Stimulated activated naive B cell treated with anti-CD40 and anti-IgM and Interleukin-4, amounts not matched to agents 10 μg/mL and 1 μg/mL and 100 μg/mL, for 72 hours (primary cell): ENCODE data around the gene CNOT3.

Experiments used
- ATAC-seq, 2 donors: fragments of 150-1000 bp; cut with Tn5 transposase; replicated peaks; 2 replicates each; pipeline ENCODE4 v1.10.0; 2021; ENCODE audit warnings: moderate library complexity in 1 of 2
- DNase-seq: peaks from one replicate; pipeline ENCODE4 v3.0.0; 2021
- H3K27ac Mint-ChIP-seq: one replicate; pipeline ENCODE4 v1.8.0; 2022; ENCODE audit warnings: mild to moderate bottlenecking, mixed read lengths
- H3K27me3 Mint-ChIP-seq, 2 donors: one replicate each; pipeline ENCODE4 v1.8.0; 2022; ENCODE audit warnings: mixed read lengths in 2 of 2
- H3K36me3 Mint-ChIP-seq, 2 donors: one replicate each; pipeline ENCODE4 v1.8.0; 2022; ENCODE audit warnings: mixed read lengths in 2 of 2, mild to moderate bottlenecking in 1 of 2
- H3K4me1 Mint-ChIP-seq, 2 donors: one replicate each; pipeline ENCODE4 v1.8.0; 2022; ENCODE audit warnings: mixed read lengths in 2 of 2, mild to moderate bottlenecking in 1 of 2
- H3K4me3 Mint-ChIP-seq, 2 donors: one replicate each; pipeline ENCODE4 v1.8.0; 2022; ENCODE audit warnings: mild to moderate bottlenecking in 2 of 2, mixed read lengths in 2 of 2, moderate library complexity in 1 of 2
- H3K9me3 Mint-ChIP-seq, 2 donors: one replicate each; pipeline ENCODE4 v1.8.0; 2022; ENCODE audit warnings: mixed read lengths in 2 of 2, mild to moderate bottlenecking in 1 of 2

Gene CNOT3

DNA sequence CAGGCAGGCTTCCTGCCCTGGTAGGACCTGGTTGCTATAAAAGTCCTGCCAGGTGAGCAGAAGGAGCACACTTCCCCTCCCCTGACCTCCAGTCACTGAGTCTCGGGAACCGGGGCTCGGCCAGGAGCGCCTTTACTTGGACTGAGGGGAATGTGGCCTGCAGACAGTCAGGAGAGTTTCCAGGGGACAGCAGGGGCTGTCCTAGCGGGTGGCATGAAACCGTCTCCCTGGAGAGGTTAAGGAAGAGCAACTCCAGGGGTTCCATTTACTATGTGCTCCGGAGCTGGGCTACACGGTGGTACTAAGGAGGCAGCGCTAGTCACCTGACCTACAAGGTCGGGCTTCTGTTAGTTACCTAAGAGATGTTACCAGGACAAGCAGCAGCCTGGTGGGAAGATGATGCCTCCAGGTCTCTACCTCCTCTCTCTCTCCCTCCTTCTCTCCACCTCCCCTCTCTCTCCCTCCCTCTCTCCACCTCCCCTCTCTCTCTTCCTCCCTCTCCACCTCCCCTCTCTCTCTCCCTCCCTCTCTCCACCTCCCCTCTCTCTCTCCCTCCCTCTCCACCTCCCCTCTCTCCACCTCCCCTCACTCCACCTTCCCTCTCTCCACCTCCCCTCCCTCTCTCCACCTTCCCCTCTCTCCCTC, 4.1 kb upstream of the CNOT3 start:
- ATAC-seq (no peak), DNase-seq (no peak)
- peaks cover 10 to 13% of the 10 kb centered on the region in 2 donors for H3K4me1 Mint-ChIP-seq
- H3K27ac Mint-ChIP-seq, result no peak overlapping the region
- H3K27me3 Mint-ChIP-seq, result no peaks in the 10 kb centered on the region
- H3K36me3 Mint-ChIP-seq, result peaks cover 14 to 33% of the 10 kb centered on the region in 2 donors
- H3K4me3 Mint-ChIP-seq, result no peak overlapping the region
- H3K9me3 Mint-ChIP-seq, result no peaks in the 10 kb centered on the region

DNA sequence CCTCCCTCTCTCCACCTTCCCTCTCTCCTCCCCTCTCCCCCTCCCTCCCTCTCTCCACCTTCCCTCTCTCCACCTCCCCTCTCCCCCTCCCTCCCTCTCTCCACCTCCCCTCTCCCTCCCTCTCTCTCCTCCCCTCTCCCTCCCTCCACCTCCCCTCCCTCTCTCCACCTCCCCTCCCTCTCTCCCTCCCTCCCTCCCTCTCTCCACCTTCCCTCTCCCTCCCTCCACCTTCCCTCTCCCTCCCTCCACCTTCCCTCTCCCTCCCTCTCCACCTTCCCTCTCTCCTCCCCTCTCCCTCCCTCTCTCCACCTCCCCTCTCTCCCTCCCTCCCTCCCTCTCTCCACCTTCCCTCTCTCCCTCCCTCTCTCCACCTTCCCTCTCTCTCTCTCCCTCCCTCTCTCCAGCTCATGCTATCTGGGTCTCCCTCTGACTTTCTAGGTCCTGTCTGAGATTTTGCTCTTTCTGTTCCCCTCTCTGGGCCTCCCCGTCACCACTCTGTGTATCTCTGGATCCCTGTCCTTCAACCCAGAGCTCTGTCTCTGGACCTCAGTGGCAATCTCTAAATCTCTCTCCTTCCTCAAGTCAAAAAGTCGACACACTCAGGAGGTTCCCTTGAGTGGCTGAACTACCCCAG, 3.5 kb upstream of the CNOT3 start:
- H3K36me3 Mint-ChIP-seq, result peaks cover 13 to 33% of the 10 kb centered on the region in 2 donors
- peaks cover 16 to 19% of the 10 kb centered on the region in 2 donors for H3K4me1 Mint-ChIP-seq
- no peak overlapping the region for H3K27ac Mint-ChIP-seq
- ATAC-seq (no peak), DNase-seq (no peak)
- no peaks in the 10 kb centered on the region for H3K9me3 Mint-ChIP-seq
- no peaks in the 10 kb centered on the region for H3K27me3 Mint-ChIP-seq
- no peak overlapping the region for H3K4me3 Mint-ChIP-seq

DNA sequence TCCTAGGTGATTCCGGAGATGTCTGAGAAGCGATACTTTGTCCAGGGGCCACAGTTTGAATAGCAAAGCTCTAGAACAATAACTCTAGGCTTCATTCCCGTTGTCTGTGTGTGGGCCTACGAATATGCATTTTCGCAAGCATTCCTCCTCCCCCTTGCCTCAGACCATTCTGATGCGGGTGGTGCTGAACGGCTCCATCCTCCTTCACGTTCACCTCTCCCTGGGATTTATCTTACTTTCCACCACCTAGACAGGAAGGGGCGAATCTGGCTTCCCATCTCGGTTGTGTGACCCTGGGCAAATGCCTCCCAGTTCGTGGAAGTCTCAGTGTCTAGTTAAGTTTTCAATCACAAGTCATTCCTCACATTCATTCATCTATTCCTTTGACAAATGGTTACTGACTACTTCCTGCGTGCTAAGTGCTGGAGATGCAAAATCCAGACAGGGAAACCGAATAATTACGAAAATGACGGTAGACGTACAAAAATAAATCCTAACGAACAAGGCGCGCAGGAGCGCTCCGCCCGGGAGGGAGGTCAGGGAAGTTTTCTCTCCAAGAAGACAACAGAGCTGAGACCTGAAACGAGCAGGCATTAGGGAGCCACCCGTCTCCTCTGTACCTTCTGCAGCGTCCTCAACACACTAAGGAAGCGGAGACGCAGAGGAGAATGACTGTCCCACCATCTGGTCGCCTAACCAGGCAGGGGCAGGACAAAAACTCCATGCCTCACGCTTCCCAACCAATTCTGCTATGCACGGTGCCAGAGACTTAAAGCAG, 1.3 kb upstream of the CNOT3 start:
- H3K4me1 Mint-ChIP-seq, result peaks cover 27 to 41% of the 10 kb centered on the region in 2 donors
- no peak for DNase-seq
- peaks cover 22 to 32% of the 10 kb centered on the region in 2 donors for H3K36me3 Mint-ChIP-seq
- peak overlapping the region; percentile 81 to 85 for H3K4me3 Mint-ChIP-seq
- H3K27me3 Mint-ChIP-seq, result no peaks in the 10 kb centered on the region
- no peaks in the 10 kb centered on the region for H3K9me3 Mint-ChIP-seq
- ATAC-seq, result no peak
- H3K27ac Mint-ChIP-seq, result peak overlapping the region; percentile 92

DNA sequence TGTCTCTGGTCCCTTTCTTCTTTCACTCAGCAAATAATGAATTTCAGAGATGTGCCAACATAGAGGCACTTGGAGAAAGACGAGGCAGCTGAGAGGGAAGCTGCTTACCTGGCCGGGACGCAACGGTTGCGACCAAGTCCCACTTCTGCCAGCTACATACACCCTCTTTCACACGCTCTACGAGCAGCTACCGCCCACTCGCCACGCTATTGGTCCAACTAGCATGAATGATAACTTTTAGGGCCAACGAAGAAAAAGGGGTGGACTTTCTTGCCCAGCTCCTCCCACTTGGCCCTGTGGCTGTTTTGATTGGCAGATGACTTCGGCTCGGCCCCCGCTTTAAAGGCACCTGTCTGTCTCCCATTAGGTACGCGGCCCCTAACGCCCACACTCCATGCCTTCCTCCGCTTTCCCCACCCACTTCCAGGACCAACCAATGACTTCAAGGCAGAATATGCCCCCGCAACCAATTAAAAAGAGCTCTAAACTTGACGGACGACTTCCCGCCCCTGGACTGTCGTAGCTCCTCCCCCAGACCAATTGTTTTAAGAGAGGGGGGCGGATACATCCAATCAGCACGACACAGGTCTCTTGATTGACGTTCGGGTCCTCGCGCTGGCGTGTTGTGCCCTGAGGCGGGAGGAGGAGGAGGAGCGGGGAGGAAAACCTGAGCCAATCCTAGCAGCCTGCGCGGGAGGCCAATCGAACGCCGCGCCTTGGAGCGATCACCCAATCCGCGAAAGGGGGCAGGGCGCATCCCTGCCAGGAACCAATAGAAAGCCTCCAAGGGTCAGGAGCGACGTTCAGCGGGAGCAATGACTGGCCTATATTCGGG, 481 bp upstream of the CNOT3 start:
- peaks cover 22 to 29% of the 10 kb centered on the region in 2 donors for H3K36me3 Mint-ChIP-seq
- ATAC-seq (peak; percentile 85), DNase-seq (peak; percentile 100)
- H3K4me1 Mint-ChIP-seq, result peaks cover 31 to 48% of the 10 kb centered on the region in 2 donors
- H3K4me3 Mint-ChIP-seq, result peak overlapping the region; percentile 81 to 85
- H3K27ac Mint-ChIP-seq, result peak overlapping the region; percentile 92
- no peaks in the 10 kb centered on the region for H3K9me3 Mint-ChIP-seq
- no peaks in the 10 kb centered on the region for H3K27me3 Mint-ChIP-seq

DNA sequence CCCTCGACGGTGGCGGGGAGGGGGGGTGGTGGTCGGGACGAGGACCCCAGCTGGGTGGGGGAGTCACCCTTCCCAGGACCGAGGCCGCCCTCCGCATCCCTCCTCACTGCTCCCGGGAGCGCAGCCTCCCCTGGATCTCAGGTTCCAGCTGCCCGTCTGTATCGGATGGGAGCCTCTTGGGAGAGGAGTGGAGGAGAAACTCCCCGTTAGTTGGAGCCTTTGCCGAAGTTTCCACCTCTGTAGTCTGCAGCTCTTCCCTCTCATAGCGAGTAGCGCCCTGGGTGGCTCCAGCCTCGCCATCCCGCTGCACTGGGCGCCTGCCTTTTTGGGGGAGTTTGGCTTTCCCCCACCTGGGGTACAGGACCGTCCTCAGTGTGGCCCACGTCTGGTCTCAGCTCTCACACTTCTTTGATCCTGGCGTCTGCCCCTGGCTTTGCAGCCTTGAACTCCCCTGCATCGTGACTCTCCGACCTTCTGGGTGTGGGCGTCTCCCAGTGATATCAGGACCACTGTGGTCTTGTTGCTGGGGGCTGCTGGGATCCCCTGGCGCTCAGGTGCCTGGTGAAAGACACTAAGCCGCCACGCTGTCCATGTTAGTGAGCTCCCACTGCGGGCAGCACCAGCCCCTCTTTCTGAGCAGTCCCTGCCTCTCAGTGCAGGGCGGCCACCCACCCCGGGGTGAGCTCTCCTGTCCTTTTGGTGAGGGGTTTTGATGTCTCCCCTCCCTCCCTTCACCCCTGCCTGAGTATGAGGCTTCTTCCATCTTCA, 1.1 kb downstream of the CNOT3 start:
- ATAC-seq (no peak), DNase-seq (no peak)
- Mint-ChIP-seq H3K27ac (peak overlapping the region; percentile 95), H3K4me3 (peak overlapping the region; percentile 81 to 89), H3K27me3 (no peaks in the 10 kb centered on the region), H3K9me3 (no peaks in the 10 kb centered on the region), H3K36me3 (peaks cover 37 to 45% of the 10 kb centered on the region in 2 donors), H3K4me1 (peaks cover 36 to 58% of the 10 kb centered on the region in 2 donors)

DNA sequence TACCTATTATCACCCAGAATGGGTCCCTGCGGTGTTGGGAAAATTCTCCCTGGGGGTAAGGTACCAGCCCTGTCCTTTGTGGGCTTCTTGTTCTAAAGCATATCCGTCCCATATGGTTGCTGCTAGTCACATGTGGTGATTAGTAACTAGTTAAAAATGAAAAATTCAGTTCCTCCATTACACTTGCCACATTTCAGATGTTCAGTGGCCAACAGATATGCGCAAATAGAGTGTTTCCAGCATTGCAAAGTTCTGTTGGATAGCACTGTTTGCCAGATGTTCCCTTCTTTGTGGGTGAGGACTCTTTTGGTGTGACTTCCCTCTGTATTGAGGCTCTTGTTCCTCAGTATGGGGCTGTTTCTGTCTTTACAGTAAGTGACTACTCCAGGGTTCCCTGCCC, 3.8 kb downstream of the CNOT3 start:
- H3K27me3 Mint-ChIP-seq, result no peaks in the 10 kb centered on the region

DNA sequence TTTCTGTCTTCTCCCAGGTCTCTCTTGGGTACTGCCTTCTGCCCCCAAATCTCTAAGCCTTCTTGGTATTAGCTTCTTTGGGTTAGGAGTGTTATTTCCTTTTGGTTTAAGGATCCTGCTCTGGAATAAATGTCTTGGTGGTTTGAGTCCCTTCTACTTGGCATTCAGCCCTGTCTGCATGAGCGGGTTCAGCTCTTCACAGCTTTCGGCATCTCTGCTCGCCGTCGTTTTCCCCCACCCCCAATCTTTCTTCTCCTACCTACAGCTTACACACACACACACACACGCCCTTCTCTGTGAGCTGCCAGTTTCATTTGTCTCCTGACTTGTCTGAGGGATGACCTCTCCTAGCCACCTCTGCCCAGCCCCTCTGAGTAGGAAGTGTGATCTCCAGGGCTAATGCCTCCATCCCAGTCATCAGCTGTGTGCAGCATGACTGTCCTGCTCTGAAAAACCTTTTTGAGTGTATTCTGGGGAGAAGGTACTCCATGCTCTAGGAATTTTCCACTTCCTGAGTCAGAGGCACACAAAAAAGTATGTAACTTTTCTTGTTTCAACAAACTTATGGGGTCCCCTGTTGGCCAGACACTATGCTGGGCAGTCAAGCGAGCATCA, 4.7 kb downstream of the CNOT3 start:
- no peaks in the 10 kb centered on the region for H3K9me3 Mint-ChIP-seq
- no peak for DNase-seq
- peaks cover 60 to 62% of the 10 kb centered on the region in 2 donors for H3K36me3 Mint-ChIP-seq
- peak overlapping the region; percentile 54 for H3K27ac Mint-ChIP-seq
- no peak for ATAC-seq
- no peak overlapping the region for H3K4me3 Mint-ChIP-seq
- H3K27me3 Mint-ChIP-seq, result no peaks in the 10 kb centered on the region
- H3K4me1 Mint-ChIP-seq, result peaks cover 26 to 56% of the 10 kb centered on the region in 2 donors

More for the DNA sequence above, 3.8 kb downstream of the CNOT3 start:
- DNase-seq (no peak), ATAC-seq (no peak)
- H3K4me3 Mint-ChIP-seq, result no peak overlapping the region
- H3K27ac Mint-ChIP-seq, result no peak overlapping the region
- peaks cover 30 to 58% of the 10 kb centered on the region in 2 donors for H3K4me1 Mint-ChIP-seq
- peaks cover 51 to 56% of the 10 kb centered on the region in 2 donors for H3K36me3 Mint-ChIP-seq
- H3K9me3 Mint-ChIP-seq, result no peaks in the 10 kb centered on the region

DNA sequence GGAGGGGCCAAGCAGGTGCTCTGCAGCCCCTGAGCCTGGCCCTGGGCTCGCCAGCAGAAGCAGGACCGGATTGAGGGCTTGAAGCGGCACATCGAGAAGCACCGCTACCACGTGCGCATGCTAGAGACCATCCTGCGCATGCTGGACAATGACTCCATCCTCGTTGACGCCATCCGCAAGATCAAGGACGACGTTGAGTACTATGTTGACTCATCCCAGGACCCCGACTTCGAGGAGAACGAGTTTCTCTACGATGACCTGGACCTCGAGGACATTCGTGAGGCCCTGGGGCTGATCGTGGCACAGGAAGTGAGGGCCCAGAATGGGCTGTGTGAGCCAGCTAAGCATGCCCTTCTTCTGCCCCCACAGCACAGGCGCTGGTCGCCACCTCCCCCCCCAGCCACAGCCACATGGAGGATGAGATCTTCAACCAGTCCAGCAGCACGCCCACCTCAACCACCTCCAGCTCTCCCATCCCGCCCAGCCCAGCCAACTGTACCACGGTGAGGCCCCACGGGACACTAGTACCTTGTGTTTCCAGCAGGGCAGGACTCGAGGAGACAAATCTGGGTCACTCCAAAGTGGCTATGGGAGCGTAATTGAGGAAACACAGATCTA, 8.1 kb downstream of the CNOT3 start:
- H3K9me3 Mint-ChIP-seq, result no peaks in the 10 kb centered on the region
- no peak overlapping the region for H3K4me3 Mint-ChIP-seq
- no peaks in the 10 kb centered on the region for H3K27me3 Mint-ChIP-seq
- peaks cover 12 to 41% of the 10 kb centered on the region in 2 donors for H3K4me1 Mint-ChIP-seq
- H3K27ac Mint-ChIP-seq, result no peak overlapping the region
- peaks cover 62 to 68% of the 10 kb centered on the region in 2 donors for H3K36me3 Mint-ChIP-seq
- DNase-seq (no peak), ATAC-seq (no peak)

DNA sequence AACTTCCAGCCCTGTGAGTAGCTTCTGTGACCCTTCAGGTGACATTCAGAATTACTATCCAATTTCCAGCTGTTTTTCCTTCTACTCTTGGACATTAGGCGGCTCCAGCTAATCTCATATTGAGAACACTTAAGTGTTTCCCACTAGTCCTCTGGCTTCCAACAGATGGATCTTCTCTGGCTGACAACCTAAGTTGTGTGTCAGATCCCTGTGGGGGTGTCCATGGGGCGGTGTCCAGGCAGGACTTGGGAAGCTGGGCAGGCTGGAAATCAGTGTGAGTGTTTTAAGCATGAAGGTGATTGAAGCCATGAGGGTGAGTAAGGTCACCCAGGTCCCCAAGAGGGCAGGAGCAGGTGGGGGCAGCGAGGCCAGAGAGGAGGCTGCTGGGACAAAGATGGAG, 10.1 kb downstream of the CNOT3 start:
- Mint-ChIP-seq H3K4me3 (no peak overlapping the region), H3K9me3 (no peaks in the 10 kb centered on the region), H3K4me1 (peaks cover 0 to 23% of the 10 kb centered on the region in 2 donors), H3K27ac (no peak overlapping the region), H3K27me3 (no peaks in the 10 kb centered on the region), H3K36me3 (peaks cover 60 to 66% of the 10 kb centered on the region in 2 donors)
- DNase-seq (no peak), ATAC-seq (no peak)

DNA sequence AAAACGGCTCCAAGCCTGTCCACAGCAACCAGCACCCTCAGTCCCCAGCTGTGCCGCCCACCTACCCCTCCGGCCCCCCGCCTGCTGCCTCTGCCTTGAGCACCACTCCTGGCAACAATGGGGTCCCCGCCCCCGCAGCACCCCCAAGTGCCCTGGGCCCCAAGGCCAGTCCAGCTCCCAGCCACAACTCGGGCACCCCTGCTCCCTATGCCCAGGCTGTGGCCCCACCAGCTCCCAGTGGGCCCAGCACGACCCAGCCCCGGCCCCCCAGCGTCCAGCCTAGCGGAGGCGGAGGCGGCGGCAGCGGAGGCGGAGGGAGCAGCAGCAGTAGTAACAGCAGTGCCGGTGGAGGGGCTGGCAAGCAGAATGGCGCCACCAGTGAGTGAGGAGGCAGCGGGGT, 10.6 kb downstream of the CNOT3 start:
- DNase-seq (no peak), ATAC-seq (no peak)
- Mint-ChIP-seq H3K27ac (no peak overlapping the region), H3K4me3 (no peak overlapping the region), H3K9me3 (no peaks in the 10 kb centered on the region), H3K36me3 (peaks cover 59 to 62% of the 10 kb centered on the region in 2 donors), H3K4me1 (peaks cover 2 to 25% of the 10 kb centered on the region in 2 donors), H3K27me3 (no peaks in the 10 kb centered on the region)

DNA sequence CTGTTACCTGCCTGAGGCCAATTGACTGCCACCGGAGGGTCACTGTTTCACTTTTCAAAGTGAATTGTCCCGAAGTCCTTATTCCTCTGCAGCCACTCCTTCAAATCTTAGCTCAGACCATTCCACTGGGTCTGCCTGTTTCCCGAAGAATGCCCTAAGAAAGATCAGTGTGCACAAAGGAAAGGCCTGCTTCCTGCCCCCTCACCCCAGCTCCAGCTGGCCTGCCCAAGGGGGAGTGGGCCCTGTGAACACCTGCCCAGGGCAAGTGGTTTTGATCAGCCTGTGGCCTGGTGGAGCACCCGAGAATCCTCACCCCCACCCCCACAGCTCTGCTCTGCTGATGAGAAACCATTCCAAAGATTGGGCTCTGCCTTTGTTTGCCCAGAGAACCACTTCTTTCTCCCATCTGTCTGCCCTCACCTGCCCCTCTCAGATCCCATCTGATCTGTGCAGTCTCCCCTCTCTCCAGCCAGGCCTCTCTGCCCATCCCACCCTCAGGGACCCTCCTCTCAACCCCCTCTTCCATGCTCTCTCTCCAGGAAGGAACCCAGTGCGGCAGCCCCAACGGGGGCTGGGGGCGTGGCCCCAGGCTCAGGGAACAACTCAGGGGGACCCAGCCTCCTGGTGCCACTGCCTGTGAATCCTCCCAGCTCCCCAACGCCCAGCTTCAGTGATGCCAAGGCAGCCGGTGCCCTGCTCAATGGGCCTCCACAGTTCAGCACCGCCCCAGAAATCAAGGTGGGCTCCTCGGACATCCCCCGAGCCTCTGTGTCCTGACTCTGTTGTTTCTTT, 11.7 kb downstream of the CNOT3 start:
- ATAC-seq (no peak), DNase-seq (no peak)
- Mint-ChIP-seq H3K36me3 (peaks cover 57 to 61% of the 10 kb centered on the region in 2 donors), H3K27me3 (no peaks in the 10 kb centered on the region), H3K27ac (no peak overlapping the region), H3K4me3 (no peak overlapping the region), H3K4me1 (peaks cover 8 to 24% of the 10 kb centered on the region in 2 donors), H3K9me3 (no peaks in the 10 kb centered on the region)

DNA sequence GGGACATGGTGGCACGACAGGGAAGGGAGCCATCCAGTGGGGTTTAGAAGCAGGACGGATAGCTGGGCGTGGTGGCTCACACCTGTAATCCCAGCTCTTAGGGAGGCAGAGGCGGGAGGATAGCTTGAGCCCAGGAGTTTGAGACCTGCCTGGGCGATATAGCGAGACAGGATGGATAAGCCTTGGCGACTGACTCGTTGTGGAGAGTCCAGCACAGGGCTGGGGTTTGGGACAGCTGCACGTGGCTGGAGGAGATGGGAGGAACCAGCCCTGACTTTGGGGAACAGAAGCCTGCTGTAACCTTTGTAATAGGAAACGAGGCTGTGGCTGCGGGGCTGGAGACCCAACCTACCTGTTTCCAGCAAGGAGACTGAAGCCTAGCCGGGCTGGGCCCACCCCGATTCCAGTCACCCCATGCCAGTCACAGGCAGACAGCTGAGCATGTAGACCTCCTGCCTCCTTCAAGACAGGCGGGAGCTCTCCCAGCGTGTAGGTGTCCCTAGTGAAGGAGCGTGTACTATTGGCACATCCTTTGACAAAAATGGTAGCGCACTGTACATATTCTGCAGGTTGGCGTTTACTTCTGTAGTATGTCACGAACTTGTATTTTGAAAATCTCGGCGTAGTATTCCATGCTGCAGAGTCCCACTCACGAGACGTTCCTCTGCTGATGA, 13.9 kb downstream of the CNOT3 start:
- peaks cover 45 to 53% of the 10 kb centered on the region in 2 donors for H3K36me3 Mint-ChIP-seq
- H3K4me3 Mint-ChIP-seq, result no peak overlapping the region
- no peak for ATAC-seq

More for the DNA sequence above, 13.9 kb downstream of the CNOT3 start:
- no peak for DNase-seq
- H3K27me3 Mint-ChIP-seq, result no peaks in the 10 kb centered on the region
- H3K27ac Mint-ChIP-seq, result peak overlapping the region; percentile 68
- no peaks in the 10 kb centered on the region for H3K9me3 Mint-ChIP-seq
- H3K4me1 Mint-ChIP-seq, result peaks cover 12 to 30% of the 10 kb centered on the region in 2 donors
